ENCODE measurements around the gene TSHZ1.

GRCh38 chr18:75256376-75256775 lies 45.8 kb downstream of the TSHZ1 start:
- TF ChIP-seq CTCF (conservative IDR thresholded peaks at IDR 0.05; ENCODE audit: low read depth in 2 of 2) (no peak), EZH2phosphoT487 (IDR thresholded peaks at IDR 0.05; ENCODE audit: unreplicated experiment) (no peak), EZH2 (IDR thresholded peaks at IDR 0.05; ENCODE audit: low read depth, unreplicated experiment) (no peak), CREB1 (CRISPR knock-in tag; IDR thresholded peaks at IDR 0.05; ENCODE audit: low read depth) (no peak), POLR2AphosphoS5 (IDR thresholded peaks at IDR 0.05; ENCODE audit: low read depth) (no peak), JUNB (IDR thresholded peaks at IDR 0.05; ENCODE audit: unreplicated experiment) (no peak), REST (IDR thresholded peaks at IDR 0.05; ENCODE audit: unreplicated experiment) (no peak)

Data from GM23338 (cell line).